Tibial artery (tissue), 4 donors: ENCODE results near the gene IGSF21.

Experiments
- DNase-seq, 2 donors: peaks; one replicate each; pipeline ENCODE4 v3.0.0-alpha.2; 2019
- H3K27ac ChIP-seq, 2 donors: fragments of 200-600 bp; sonication (generic) in 1 of 2; 1 replicate in 1 of 2; 2 replicates in 1 of 2; pipeline ENCODE4 v1.5.1; 2018 to 2019; ENCODE audit warnings: mild to moderate bottlenecking in 1 of 2
- H3K27me3 ChIP-seq, 2 donors: fragments of 200-600 bp; sonication (generic) in 1 of 2; one replicate each; pipeline versions ENCODE4 v1.5.1 to v1.6.0; 2016 to 2019
- H3K36me3 ChIP-seq, 3 donors: fragments of 200-600 bp; sonication (generic) in 2 of 3; one replicate each; pipeline ENCODE4 v1.5.1; 2016 to 2019; ENCODE audit warnings: mild to moderate bottlenecking in 2 of 3
- H3K4me1 ChIP-seq, 4 donors: fragments of 200-600 bp; sonication (generic) in 2 of 4; 1 replicate in 3 of 4; 2 replicates in 1 of 4; pipeline ENCODE4 v1.5.1; 2016 to 2019
- H3K4me3 ChIP-seq, 2 donors: fragments of 200-600 bp; sonication (generic) in 1 of 2; 1 replicate in 1 of 2; 2 replicates in 1 of 2; pipeline ENCODE4 v1.5.1; 2018 to 2019; ENCODE audit warnings: mild to moderate bottlenecking in 2 of 2
- H3K9me3 ChIP-seq, 3 donors: fragments of 200-600 bp; sonication (generic) in 1 of 3; one replicate each; pipeline ENCODE4 v1.5.1; 2016 to 2019
- CTCF ChIP-seq, 2 experiments: fragments of 200-600 bp in 1 of 2; fragments of 450-650 bp in 1 of 2; IDR thresholded peaks; one replicate each; pipeline ENCODE4 v1.5.1; 2017 to 2019; ENCODE audit warnings: antibody characterized with exemption in 2 of 2, mild to moderate bottlenecking in 1 of 2, moderate library complexity in 1 of 2
- intact Hi-C: fragments of 100-400 bp; cut with DNase I; formaldehyde crosslinking; loops from one replicate; pipeline ENCODE4 v1.15.0; 2023; ENCODE audit warnings: low total_unique reads

The IGSF21 gene

GRCh38 chr1:18342744-18343143 is 235.1 kb downstream of the IGSF21 start:
- intact Hi-C loops: no loop called here
- H3K27ac ChIP-seq: no peak overlapping the region
- no peak for DNase-seq
- no peak for TF ChIP-seq CTCF (IDR thresholded peaks at IDR 0.05)
- H3K9me3 ChIP-seq: no peaks in the 10 kb centered on the region
- peaks cover 0 to 36% of the 10 kb centered on the region in 2 donors for H3K27me3 ChIP-seq
- no peak overlapping the region for H3K4me3 ChIP-seq
- H3K36me3 ChIP-seq: no peaks in the 10 kb centered on the region
- no peaks in the 10 kb centered on the region for H3K4me1 ChIP-seq

- intact Hi-C loops: no loop called here
- no peaks in the 10 kb centered on the region for H3K9me3 ChIP-seq
- TF ChIP-seq CTCF (IDR thresholded peaks at IDR 0.05): no peak
These were observed 236.0 kb downstream of the IGSF21 start for GRCh38 chr1:18343581-18343980.

GRCh38 chr1:18344755-18345154 is 237.2 kb downstream of the IGSF21 start:
- no peaks in the 10 kb centered on the region for H3K36me3 ChIP-seq
- no peaks in the 10 kb centered on the region for H3K4me1 ChIP-seq
- H3K9me3 ChIP-seq: no peaks in the 10 kb centered on the region
- DNase-seq: no peak
- peaks cover 0 to 40% of the 10 kb centered on the region in 2 donors for H3K27me3 ChIP-seq
- H3K27ac ChIP-seq: no peak overlapping the region
- intact Hi-C loops: no loop called here
- no peak overlapping the region for H3K4me3 ChIP-seq
- TF ChIP-seq CTCF (IDR thresholded peaks at IDR 0.05): no peak

More at GRCh38 chr1:18343581-18343980, 236.0 kb downstream of the IGSF21 start:
- no peak for DNase-seq
- H3K4me3 ChIP-seq: no peak overlapping the region
- no peaks in the 10 kb centered on the region for H3K4me1 ChIP-seq
- peaks cover 0 to 35% of the 10 kb centered on the region in 2 donors for H3K27me3 ChIP-seq
- H3K27ac ChIP-seq: no peak overlapping the region
- H3K36me3 ChIP-seq: no peaks in the 10 kb centered on the region

GRCh38 chr1:18347559-18347958 is 240.0 kb downstream of the IGSF21 start:
- TF ChIP-seq CTCF (IDR thresholded peaks at IDR 0.05): no peak

GRCh38 chr1:18348354-18348753 is 240.8 kb downstream of the IGSF21 start:
- intact Hi-C loops: no loop called here
- H3K36me3 ChIP-seq: no peaks in the 10 kb centered on the region
- no peaks in the 10 kb centered on the region for H3K9me3 ChIP-seq
- no peak overlapping the region for H3K4me3 ChIP-seq
- TF ChIP-seq CTCF (IDR thresholded peaks at IDR 0.05): no peak
- no peaks in the 10 kb centered on the region for H3K4me1 ChIP-seq
- no peak overlapping the region for H3K27ac ChIP-seq
- peaks cover 0 to 63% of the 10 kb centered on the region in 2 donors for H3K27me3 ChIP-seq
- no peak for DNase-seq

More at GRCh38 chr1:18347559-18347958, 240.0 kb downstream of the IGSF21 start:
- Histone ChIP-seq H3K4me1 (no peaks in the 10 kb centered on the region), H3K9me3 (no peaks in the 10 kb centered on the region), H3K36me3 (no peaks in the 10 kb centered on the region), H3K27ac (no peak overlapping the region), H3K4me3 (no peak overlapping the region), H3K27me3 (peaks cover 0 to 55% of the 10 kb centered on the region in 2 donors)
- no peak for DNase-seq
- intact Hi-C loops: no loop called here

- H3K27ac ChIP-seq: no peak overlapping the region
- no peak for TF ChIP-seq CTCF (IDR thresholded peaks at IDR 0.05)
- H3K36me3 ChIP-seq: no peaks in the 10 kb centered on the region
- H3K4me3 ChIP-seq: no peak overlapping the region
- intact Hi-C loops: loop anchor here (5.0 kb wide), 1 partner anchor 1512 kb away; no protein-coding TSS in a partner anchor
- no peaks in the 10 kb centered on the region for H3K9me3 ChIP-seq
- H3K4me1 ChIP-seq: no peaks in the 10 kb centered on the region
- peaks cover 0 to 65% of the 10 kb centered on the region in 2 donors for H3K27me3 ChIP-seq
- no peak for DNase-seq
These were observed 243.1 kb downstream of the IGSF21 start for GRCh38 chr1:18350747-18351146.
